DND-41 (cell line): ENCODE results near the gene MYOM3.
"Not testable (repeated sequence)": the region's sequence is repeated elsewhere in the genome, so short reads cannot be mapped to it uniquely, and the experiment has no call there.

Experiments
- ATAC-seq: fragments of 200-7000 bp; cut with Tn5 transposase; 3 replicates; pipeline ENCODE4 v1.9.1; 2021; ENCODE audit warnings: low read depth; ENCODE audit not compliant: insufficient read depth
- DNase-seq: peaks from one replicate; pipeline ENCODE4 v3.0.0-alpha.2; 2020
- H2AFZ ChIP-seq: 2 replicates; pipeline ENCODE4 v1.6.0; 2012; ENCODE audit warnings: low read depth, low read length
- H3K27ac ChIP-seq: 2 replicates; pipeline ENCODE4 v1.5.1; 2012; ENCODE audit warnings: low read length, inconsistent platforms
- H3K27me3 ChIP-seq: fragments of 200-600 bp; sonication (generic); 2 replicates; pipeline ENCODE4 v1.6.0; 2012; ENCODE audit warnings: low read length, mild to moderate bottlenecking, inconsistent platforms; ENCODE audit not compliant: insufficient read depth, poor library complexity
- H3K36me3 ChIP-seq: 2 replicates; pipeline ENCODE4 v1.5.1; 2012; ENCODE audit warnings: low read length, inconsistent platforms; ENCODE audit not compliant: insufficient read depth
- H3K4me1 ChIP-seq: 2 replicates; pipeline ENCODE4 v1.5.1; 2012; ENCODE audit warnings: mild to moderate bottlenecking, low read length; ENCODE audit not compliant: insufficient read depth
- H3K4me2 ChIP-seq: 2 replicates; pipeline ENCODE4 v1.6.0; 2012; ENCODE audit warnings: mild to moderate bottlenecking, moderate library complexity, low read length, inconsistent platforms; ENCODE audit not compliant: insufficient read depth
- H3K4me3 ChIP-seq, 2 experiments: fragments of 200-600 bp in 1 of 2; shearing (Covaris generic) in 1 of 2; 2 replicates each; pipeline ENCODE4 v1.5.1; 2012 to 2016; ENCODE audit warnings: inconsistent platforms in 2 of 2, low read length in 2 of 2, mild to moderate bottlenecking in 2 of 2, low read depth in 1 of 2, moderate library complexity in 1 of 2
- H3K79me2 ChIP-seq: 2 replicates; pipeline ENCODE4 v1.6.0; 2012; ENCODE audit warnings: low read length, inconsistent platforms; ENCODE audit not compliant: insufficient read depth
- H3K9ac ChIP-seq: 2 replicates; pipeline ENCODE4 v1.6.0; 2012; ENCODE audit warnings: low read depth, mild to moderate bottlenecking, inconsistent platforms, low read length, moderate library complexity
- H3K9me3 ChIP-seq: 2 replicates; pipeline ENCODE4 v1.5.1; 2012; ENCODE audit warnings: low read length, moderate library complexity, mild to moderate bottlenecking, inconsistent platforms; ENCODE audit not compliant: insufficient read depth, severe bottlenecking
- H4K20me1 ChIP-seq: 2 replicates; pipeline ENCODE4 v1.6.0; 2012; ENCODE audit warnings: low read length; ENCODE audit not compliant: insufficient read depth
- EZH2 ChIP-seq: IDR thresholded peaks from 3 replicates; pipeline ENCODE4 v1.6.1; 2012; ENCODE audit warnings: borderline replicate concordance, low read depth, mild to moderate bottlenecking, moderate library complexity, low read length, inconsistent platforms; ENCODE audit not compliant: severe bottlenecking
- TF ChIP-seq, protein P1 (sequence below): IDR thresholded peaks from 2 replicates; pipeline ENCODE4 v1.5.1; 2012; ENCODE audit warnings: borderline replicate concordance, low read length, moderate library complexity, mild to moderate bottlenecking; ENCODE audit not compliant: poor library complexity, severe bottlenecking; ENCODE audit errors: extremely low read depth

MYOM3 gene

DNA sequence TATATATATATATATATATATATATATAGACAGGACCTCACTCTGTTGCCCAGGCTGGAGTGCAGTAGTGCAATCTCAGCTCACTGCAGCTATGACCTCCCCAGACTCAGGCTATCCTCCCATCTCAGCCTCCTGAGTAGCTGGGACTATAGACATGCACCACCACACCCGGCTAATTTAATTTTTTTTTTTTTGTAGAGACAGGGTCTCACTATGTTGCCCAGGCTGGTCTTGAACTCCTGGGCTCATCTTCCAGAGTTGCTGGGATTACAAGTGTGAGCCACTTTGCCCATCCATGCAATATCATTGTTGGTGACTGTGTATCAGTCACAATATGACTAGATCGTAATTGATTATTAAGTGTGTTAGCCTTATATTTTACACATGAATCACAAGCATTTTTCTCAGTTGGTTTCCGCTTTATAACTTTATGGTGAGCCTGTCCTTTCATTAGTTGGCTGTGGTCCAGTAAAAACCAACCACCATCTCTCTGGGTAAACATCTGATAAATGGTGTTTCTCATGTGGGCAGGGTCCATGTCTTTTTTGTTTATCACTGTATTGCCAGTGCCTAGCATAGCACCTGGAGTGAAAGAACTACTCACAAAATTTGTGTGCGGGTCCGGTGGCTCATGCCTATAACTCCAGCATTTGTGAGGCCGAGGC lies 63.6 kb downstream of the MYOM3 start:
- Histone ChIP-seq H3K9ac (no peak overlapping the region), H3K4me3 (no peak overlapping the region), H3K79me2 (no peaks in the 10 kb centered on the region), H3K4me1 (no peaks in the 10 kb centered on the region), H3K9me3 (no peaks in the 10 kb centered on the region), H2AFZ (no peak overlapping the region), H4K20me1 (no peaks in the 10 kb centered on the region), H3K4me2 (no peak overlapping the region), H3K36me3 (no peaks in the 10 kb centered on the region), H3K27me3 (peaks cover 4% of the 10 kb centered on the region), H3K27ac (no peak overlapping the region)
- no peak for TF ChIP-seq EZH2
- TF ChIP-seq, protein P1, sequence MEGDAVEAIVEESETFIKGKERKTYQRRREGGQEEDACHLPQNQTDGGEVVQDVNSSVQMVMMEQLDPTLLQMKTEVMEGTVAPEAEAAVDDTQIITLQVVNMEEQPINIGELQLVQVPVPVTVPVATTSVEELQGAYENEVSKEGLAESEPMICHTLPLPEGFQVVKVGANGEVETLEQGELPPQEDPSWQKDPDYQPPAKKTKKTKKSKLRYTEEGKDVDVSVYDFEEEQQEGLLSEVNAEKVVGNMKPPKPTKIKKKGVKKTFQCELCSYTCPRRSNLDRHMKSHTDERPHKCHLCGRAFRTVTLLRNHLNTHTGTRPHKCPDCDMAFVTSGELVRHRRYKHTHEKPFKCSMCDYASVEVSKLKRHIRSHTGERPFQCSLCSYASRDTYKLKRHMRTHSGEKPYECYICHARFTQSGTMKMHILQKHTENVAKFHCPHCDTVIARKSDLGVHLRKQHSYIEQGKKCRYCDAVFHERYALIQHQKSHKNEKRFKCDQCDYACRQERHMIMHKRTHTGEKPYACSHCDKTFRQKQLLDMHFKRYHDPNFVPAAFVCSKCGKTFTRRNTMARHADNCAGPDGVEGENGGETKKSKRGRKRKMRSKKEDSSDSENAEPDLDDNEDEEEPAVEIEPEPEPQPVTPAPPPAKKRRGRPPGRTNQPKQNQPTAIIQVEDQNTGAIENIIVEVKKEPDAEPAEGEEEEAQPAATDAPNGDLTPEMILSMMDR = no peak
- DNase-seq (no peak), ATAC-seq (no peak)

DNA sequence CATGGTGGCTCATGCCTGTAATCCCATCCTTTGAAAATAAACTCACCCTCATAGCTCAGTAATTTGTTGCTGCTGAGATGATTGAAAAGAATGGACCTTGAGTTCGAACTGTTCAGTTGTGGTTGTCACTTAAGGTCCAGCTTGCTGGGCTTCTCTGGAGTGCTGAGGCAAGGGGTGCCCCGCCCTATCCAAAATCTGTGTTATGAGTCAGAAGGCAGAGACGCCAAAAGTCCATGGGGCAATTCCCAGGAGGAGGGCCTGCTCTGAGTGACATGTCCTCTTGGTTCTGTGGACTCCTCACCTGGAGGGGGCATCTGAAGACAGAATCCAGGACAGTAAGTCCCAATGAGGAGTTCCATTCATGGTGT lies 64.8 kb downstream of the MYOM3 start:
- peaks cover 9% of the 10 kb centered on the region for H3K27me3 ChIP-seq
- DNase-seq (no peak), ATAC-seq (no peak)
- no peaks in the 10 kb centered on the region for H3K79me2 ChIP-seq
- no peak overlapping the region for H3K4me3 ChIP-seq
- H3K9me3 ChIP-seq = no peaks in the 10 kb centered on the region
- H3K4me2 ChIP-seq = no peak overlapping the region
- no peaks in the 10 kb centered on the region for H4K20me1 ChIP-seq
- no peak overlapping the region for H3K9ac ChIP-seq
- no peaks in the 10 kb centered on the region for H3K4me1 ChIP-seq
- no peak overlapping the region for H3K27ac ChIP-seq
- no peaks in the 10 kb centered on the region for H3K36me3 ChIP-seq
- TF ChIP-seq EZH2 = no peak
- TF ChIP-seq, protein P1 = no peak
- H2AFZ ChIP-seq = no peak overlapping the region

DNA sequence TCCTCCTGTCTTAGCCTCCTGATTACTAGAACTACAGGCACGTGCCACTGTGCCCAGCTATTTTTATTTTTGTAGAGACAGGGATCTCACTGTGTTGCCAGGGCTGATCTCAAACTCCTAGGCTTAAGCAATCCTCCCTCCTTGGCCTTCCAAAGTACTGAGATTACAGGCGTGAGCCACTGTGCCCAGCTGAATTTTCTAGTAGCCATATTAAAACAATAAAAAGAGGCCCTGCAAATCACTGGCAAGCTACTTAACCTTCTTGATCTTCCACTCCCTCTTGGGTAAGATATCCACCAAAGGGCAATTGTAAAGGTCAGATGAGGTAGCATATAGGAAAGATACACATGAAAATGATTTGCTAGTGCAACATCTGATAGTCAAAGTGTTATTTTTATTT lies 66.2 kb downstream of the MYOM3 start:
- Histone ChIP-seq H3K4me3 (no peak overlapping the region), H2AFZ (no peak overlapping the region), H3K4me2 (no peak overlapping the region), H4K20me1 (no peaks in the 10 kb centered on the region), H3K27ac (no peak overlapping the region), H3K36me3 (no peaks in the 10 kb centered on the region), H3K27me3 (peaks cover 9% of the 10 kb centered on the region), H3K4me1 (no peaks in the 10 kb centered on the region), H3K9me3 (no peaks in the 10 kb centered on the region), H3K9ac (no peak overlapping the region), H3K79me2 (no peaks in the 10 kb centered on the region)
- DNase-seq = no peak
- no peak for ATAC-seq
- TF ChIP-seq, protein P1 = no peak
- no peak for TF ChIP-seq EZH2

DNA sequence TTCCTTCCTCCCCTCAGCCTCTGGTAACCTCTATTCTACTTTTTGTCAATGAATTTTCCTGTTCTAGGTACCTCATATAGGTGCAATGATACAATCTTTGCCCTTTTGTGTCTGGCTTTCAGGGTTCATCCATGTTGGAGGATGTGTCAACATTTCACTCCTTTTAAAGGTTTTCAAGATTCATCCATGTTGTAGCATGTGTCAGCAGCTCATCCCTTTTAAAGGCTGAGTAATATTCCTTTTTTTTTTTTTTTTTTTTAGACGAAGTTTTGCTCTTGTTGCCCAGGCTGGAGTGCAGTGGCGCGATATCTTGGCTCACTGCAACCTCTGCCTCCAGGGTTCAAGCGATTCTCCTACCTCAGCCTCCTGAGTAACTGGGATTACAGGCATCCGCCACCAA lies 67.3 kb downstream of the MYOM3 start:
- not testable (repeated sequence) for H3K9ac ChIP-seq, H3K4me3 ChIP-seq, ATAC-seq

More for the DNA sequence above, 67.3 kb downstream of the MYOM3 start:
- H4K20me1 ChIP-seq, H3K36me3 ChIP-seq, H3K4me2 ChIP-seq, DNase-seq, H3K27me3 ChIP-seq, H2AFZ ChIP-seq, H3K79me2 ChIP-seq, H3K9me3 ChIP-seq, H3K27ac ChIP-seq, H3K4me1 ChIP-seq: not testable (repeated sequence)
